Endothelial cell (in vitro differentiated cells): ENCODE data around the gene TMEM52. TPM values are rescaled to one million over a fixed set of nuclear protein-coding genes. Genes with fewer than 3 reads are reported as not detected.

Source experiments
- DNase-seq: peaks from one replicate; pipeline ENCODE4 v3.0.0; 2021; ENCODE audit warnings: low spot score
- H3K27ac Mint-ChIP-seq: one replicate; pipeline ENCODE4 v1.8.0; 2021; ENCODE audit warnings: mixed read lengths, inconsistent platforms; ENCODE audit not compliant: unreplicated experiment
- H3K27me3 Mint-ChIP-seq: one replicate; pipeline ENCODE4 v1.8.0; 2021; ENCODE audit warnings: mild to moderate bottlenecking, moderate library complexity, mixed read lengths, inconsistent platforms; ENCODE audit not compliant: unreplicated experiment
- H3K36me3 Mint-ChIP-seq: one replicate; pipeline ENCODE4 v1.8.0; 2021; ENCODE audit warnings: mild to moderate bottlenecking, low read depth, mixed read lengths, inconsistent platforms; ENCODE audit not compliant: unreplicated experiment
- H3K4me1 Mint-ChIP-seq: one replicate; pipeline ENCODE4 v1.8.0; 2021; ENCODE audit warnings: mild to moderate bottlenecking, mixed read lengths, inconsistent platforms; ENCODE audit not compliant: unreplicated experiment
- H3K4me3 Mint-ChIP-seq: one replicate; pipeline ENCODE4 v1.8.0; 2021; ENCODE audit warnings: mild to moderate bottlenecking, mixed read lengths, inconsistent platforms; ENCODE audit not compliant: unreplicated experiment
- H3K9me3 Mint-ChIP-seq: one replicate; pipeline ENCODE4 v1.8.0; 2021; ENCODE audit warnings: mixed read lengths, inconsistent platforms; ENCODE audit not compliant: unreplicated experiment
- total RNA-seq: library from RNA; stranded (reverse); fragmentation: NEBNext Ultra II Directional; extraction: Animal tissue kit (Norgen Biotek cat#: 25700); gene quantifications from one replicate; pipeline ENCODE4 v1.2.1, GENCODE V29; 2021; ENCODE audit not compliant: unreplicated experiment
- TF ChIP-seq, protein P1 (sequence below): fragments of 200-600 bp; sonication (generic); IDR thresholded peaks from one replicate; pipeline ENCODE4 v1.5.0; 2021; ENCODE audit warnings: antibody characterized with exemption; ENCODE audit not compliant: unreplicated experiment

The TMEM52 gene
- total RNA-seq, 1 donor from 2014 or later, result 0.92 TPM

DNA sequence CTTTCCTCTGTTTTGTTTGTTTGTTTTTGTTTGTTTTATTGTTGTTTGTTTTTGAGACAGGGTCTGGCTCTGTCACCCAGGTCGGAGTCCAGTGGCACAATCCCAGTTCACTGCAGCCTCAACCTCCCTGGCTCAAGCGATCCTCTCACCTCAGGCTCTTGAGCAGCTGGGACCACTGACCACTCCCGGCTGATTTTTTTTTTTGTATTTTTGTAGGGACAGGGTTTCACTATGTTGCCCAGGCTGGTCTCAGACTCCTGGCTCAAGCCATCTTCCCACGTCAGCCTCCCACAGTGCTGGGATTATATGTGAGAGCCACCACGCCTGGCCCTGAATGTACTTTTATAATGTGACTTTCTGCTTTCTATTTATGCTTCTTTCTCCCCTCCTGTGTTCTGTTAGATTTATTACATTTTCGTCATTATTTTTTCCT lies 9.0 kb downstream of the TMEM52 start:
- Mint-ChIP-seq H3K27me3 (peaks cover 13% of the 10 kb centered on the region), H3K4me3 (peak overlapping the region; percentile 88), H3K4me1 (peaks cover 10% of the 10 kb centered on the region), H3K27ac (peak overlapping the region; percentile 15), H3K36me3 (peaks cover 3% of the 10 kb centered on the region), H3K9me3 (no peaks in the 10 kb centered on the region)
- no peak for DNase-seq
- TF ChIP-seq, protein P1, sequence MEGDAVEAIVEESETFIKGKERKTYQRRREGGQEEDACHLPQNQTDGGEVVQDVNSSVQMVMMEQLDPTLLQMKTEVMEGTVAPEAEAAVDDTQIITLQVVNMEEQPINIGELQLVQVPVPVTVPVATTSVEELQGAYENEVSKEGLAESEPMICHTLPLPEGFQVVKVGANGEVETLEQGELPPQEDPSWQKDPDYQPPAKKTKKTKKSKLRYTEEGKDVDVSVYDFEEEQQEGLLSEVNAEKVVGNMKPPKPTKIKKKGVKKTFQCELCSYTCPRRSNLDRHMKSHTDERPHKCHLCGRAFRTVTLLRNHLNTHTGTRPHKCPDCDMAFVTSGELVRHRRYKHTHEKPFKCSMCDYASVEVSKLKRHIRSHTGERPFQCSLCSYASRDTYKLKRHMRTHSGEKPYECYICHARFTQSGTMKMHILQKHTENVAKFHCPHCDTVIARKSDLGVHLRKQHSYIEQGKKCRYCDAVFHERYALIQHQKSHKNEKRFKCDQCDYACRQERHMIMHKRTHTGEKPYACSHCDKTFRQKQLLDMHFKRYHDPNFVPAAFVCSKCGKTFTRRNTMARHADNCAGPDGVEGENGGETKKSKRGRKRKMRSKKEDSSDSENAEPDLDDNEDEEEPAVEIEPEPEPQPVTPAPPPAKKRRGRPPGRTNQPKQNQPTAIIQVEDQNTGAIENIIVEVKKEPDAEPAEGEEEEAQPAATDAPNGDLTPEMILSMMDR, result no peak

DNA sequence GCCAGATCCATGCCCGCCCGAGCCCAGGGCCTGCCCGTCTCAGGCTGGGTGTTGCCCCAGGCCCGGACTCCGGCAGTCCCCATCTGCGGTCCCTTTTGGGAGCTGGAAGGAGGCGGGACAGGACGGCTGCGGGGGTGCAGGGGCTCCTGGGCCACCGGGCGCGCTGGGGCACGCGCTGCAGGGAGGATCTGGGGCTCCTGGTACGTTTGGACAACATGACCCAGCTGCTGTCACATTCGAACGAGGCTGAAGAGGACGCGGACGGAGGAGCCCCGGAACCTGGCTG lies 10.6 kb downstream of the TMEM52 start:
- no peak overlapping the region for H3K4me3 Mint-ChIP-seq

DNA sequence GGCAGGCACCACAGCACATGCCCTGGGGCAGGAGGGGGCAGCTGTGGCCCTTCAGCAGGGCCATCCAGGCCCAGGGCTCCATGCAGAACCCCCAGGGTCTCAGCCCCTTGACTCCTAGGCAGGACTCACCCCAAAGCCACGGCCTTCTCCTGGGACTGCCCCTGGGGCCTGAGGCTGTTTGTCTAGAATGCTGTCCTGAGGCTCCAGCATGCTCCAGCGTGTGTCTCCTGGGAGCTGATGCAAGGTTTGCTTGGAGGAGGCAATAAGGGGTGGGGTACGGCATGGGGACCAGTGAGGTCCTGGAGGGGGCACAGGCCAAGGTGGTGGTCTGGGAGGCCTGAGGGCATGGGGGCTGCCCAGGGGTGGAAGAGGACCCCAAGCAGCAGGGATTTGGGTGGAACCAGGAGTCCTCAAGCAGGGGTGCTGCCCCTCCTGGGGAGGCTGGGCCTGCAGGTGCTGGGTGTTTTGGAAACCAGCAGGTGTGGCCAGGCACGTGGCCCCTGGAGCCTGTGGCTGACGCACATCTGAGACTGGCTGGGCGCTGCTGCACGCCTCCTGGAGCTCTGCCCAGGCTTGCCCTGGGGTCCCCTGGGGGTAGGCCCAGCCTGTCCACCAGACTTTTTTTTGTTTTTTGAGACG lies 11.9 kb downstream of the TMEM52 start:
- TF ChIP-seq, protein P1, result no peak
- Mint-ChIP-seq H3K4me1 (peaks cover 10% of the 10 kb centered on the region), H3K4me3 (no peak overlapping the region), H3K27ac (no peak overlapping the region), H3K27me3 (peaks cover 11% of the 10 kb centered on the region), H3K36me3 (peaks cover 3% of the 10 kb centered on the region), H3K9me3 (no peaks in the 10 kb centered on the region)
- peak; percentile 11 for DNase-seq

More for the DNA sequence above, 10.6 kb downstream of the TMEM52 start:
- Mint-ChIP-seq H3K27me3 (peaks cover 11% of the 10 kb centered on the region), H3K27ac (no peak overlapping the region), H3K9me3 (no peaks in the 10 kb centered on the region), H3K36me3 (peaks cover 3% of the 10 kb centered on the region), H3K4me1 (peaks cover 10% of the 10 kb centered on the region)
- no peak for DNase-seq
- TF ChIP-seq, protein P1, result no peak

DNA sequence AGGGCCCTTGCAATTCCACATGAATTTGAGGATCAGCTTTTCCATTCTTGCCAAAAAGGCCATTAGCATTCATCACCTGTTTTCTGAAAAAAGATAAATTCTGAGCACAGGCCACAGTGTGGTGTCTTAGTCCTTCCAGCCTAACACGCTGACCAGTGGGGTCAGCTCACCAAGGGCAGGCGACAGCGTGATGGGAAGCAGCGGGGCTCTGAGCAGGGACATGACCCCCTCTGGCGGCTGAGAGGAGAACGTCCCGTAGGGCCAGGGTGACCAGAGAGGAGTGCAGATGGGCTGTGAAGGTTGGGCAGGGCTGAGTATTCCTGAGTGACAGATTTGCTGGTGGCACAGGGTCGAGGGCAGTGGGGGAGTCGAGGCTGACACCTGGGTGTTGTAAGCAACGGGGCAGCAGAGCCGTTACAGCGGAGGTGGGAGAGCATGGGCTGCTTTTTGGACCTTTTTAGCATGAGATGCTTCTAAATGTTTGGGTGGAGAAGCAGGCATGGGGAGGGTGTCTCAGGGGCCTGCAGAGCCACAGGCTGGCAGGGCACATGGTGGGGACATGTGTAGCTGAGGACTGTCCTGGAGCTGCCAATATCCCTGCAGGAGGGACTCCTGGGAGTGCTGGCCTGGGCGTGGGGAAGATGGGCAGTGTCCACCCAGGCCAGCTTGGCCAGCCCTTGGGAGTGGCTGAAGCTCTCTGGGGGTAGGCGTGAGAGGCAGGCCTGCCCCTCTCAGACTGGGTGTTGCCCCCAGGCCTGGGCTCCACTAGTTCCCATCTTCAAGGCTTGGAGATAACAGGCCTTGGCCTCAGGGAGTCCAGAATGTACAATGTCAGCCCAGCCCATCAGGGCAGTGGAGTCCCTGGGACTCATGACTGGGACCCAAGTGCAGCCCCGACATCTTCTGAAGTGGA lies 12.6 kb downstream of the TMEM52 start:
- Mint-ChIP-seq H3K4me3 (no peak overlapping the region), H3K4me1 (peaks cover 10% of the 10 kb centered on the region), H3K36me3 (peaks cover 3% of the 10 kb centered on the region), H3K27me3 (peaks cover 11% of the 10 kb centered on the region), H3K9me3 (no peaks in the 10 kb centered on the region), H3K27ac (no peak overlapping the region)
- TF ChIP-seq, protein P1, result peak; percentile 52
- DNase-seq, result peak; percentile 89

DNA sequence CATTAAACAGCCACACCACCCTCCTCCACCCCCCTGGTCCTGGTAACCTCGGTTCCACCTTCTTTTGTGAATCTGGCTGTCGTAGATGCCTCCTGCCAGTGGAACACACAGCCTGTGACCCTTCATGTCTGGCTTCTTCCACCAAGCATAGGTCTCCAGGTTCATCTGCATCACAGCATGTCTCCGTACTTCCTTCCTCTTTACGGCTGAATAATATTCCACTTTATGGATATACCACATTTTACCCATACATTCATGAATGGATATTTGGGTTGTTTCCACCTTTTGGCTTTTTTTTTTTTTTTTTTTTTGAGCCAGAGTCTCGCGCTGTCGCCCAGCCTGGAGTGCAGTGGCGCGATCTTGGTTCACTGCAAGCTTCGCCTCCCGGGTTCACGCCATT lies 15.9 kb downstream of the TMEM52 start:
- no peak for DNase-seq
- Mint-ChIP-seq H3K36me3 (peaks cover 3% of the 10 kb centered on the region), H3K27ac (no peak overlapping the region), H3K9me3 (no peaks in the 10 kb centered on the region), H3K4me1 (peaks cover 10% of the 10 kb centered on the region), H3K27me3 (peaks cover 4% of the 10 kb centered on the region), H3K4me3 (no peak overlapping the region)
- TF ChIP-seq, protein P1, result no peak
